Psoas muscle (tissue), 8 donors: ENCODE results near the gene CADM2. TPM values are rescaled to one million over a fixed set of nuclear protein-coding genes. Genes with fewer than 3 reads are reported as not detected.

Experiments
- ATAC-seq, 4 donors: fragments of 200-7000 bp; cut with Tn5 transposase; one replicate each; pipeline ENCODE4 v1.9.1; 2020; ENCODE audit warnings: moderate library complexity in 3 of 4, mild to moderate bottlenecking in 2 of 4
- DNase-seq, 2 donors: peaks; one replicate each; pipeline ENCODE4 v3.0.0-alpha.2; 2020
- H3K27ac ChIP-seq: fragments of 200-600 bp; one replicate; pipeline ENCODE4 v1.8.0; 2022
- H3K27me3 ChIP-seq, 3 donors: fragments of 200-600 bp in 1 of 3; one replicate each; pipeline versions ENCODE4 v1.6.1 to v1.8.0; 2013 to 2022; ENCODE audit warnings: low read length in 2 of 3, mild to moderate bottlenecking in 2 of 3, moderate library complexity in 1 of 3; ENCODE audit not compliant: insufficient read depth in 3 of 3
- H3K36me3 ChIP-seq, 2 donors: fragments of 200-600 bp in 1 of 2; one replicate each; pipeline versions ENCODE4 v1.6.1 to v1.8.0; 2013 to 2022; ENCODE audit warnings: low read depth in 1 of 2, mild to moderate bottlenecking in 1 of 2, moderate library complexity in 1 of 2; ENCODE audit not compliant: insufficient read depth in 1 of 2
- H3K4me1 ChIP-seq: fragments of 200-600 bp; one replicate; pipeline ENCODE4 v1.8.0; 2022
- H3K4me3 ChIP-seq: fragments of 200-600 bp; one replicate; pipeline ENCODE4 v1.8.0; 2022; ENCODE audit warnings: mild to moderate bottlenecking
- H3K9me3 ChIP-seq: fragments of 200-600 bp; one replicate; pipeline ENCODE4 v1.8.0; 2022
- WGBS, 3 donors: extraction: QIAGEN DNeasy Blood & Tissue Kit; methylation state at CpG; one replicate each; pipeline versions ENCODE4 v1.1.6 to v1.1.7; 2013; 5-methylcytosine and 5-hydroxymethylcytosine counted together
- intact Hi-C, 2 donors: fragments of 100-400 bp; cut with DNase I; formaldehyde crosslinking; loops; one replicate each; pipeline versions ENCODE4 v1.11.0 to v1.14.2; 2022
- polyA plus RNA-seq, 3 donors: library from polyadenylated mRNA; stranded (reverse); fragments of 200-250 nt; gene quantifications; one replicate each; pipeline ENCODE4 v1.2.3, GENCODE V29; 2013
- total RNA-seq, 4 donors: library from RNA; stranded (reverse); fragmentation: NEBNext Ultra II Directional in 2 of 4; extraction: Animal tissue kit (Norgen Biotek cat#: 25700) in 2 of 4; gene quantifications; one replicate each; pipeline versions ENCODE4 v1.2.1 to v1.2.4, GENCODE V29; 2021 to 2023
- TF ChIP-seq, protein P1 (sequence below): fragments of 200-600 bp; IDR thresholded peaks from one replicate; pipeline ENCODE4 v1.8.0; 2022; ENCODE audit warnings: antibody characterized with exemption
- donor health status: healthy with polysubstance abuse.
- donor health status: DM: no; HTN: no; CAD: no; lungs with moderate emphysema.
- donor health status: Bipolar disorder and iron deficiency.
- donor health status: healthy.
- donor health status: DM: yes; HTN: yes; CAD: no.
- donor health status: DM: no; HTN: no; CAD: no.
- donor health status: DM: no; HTN: no; CAD: no.
- donor health status: DM: yes; HTN: yes; CAD: no.

Gene CADM2
- total and polyA plus RNA-seq, 7 donors: 3.6 to 15.7 (median 6.3) TPM

DNA sequence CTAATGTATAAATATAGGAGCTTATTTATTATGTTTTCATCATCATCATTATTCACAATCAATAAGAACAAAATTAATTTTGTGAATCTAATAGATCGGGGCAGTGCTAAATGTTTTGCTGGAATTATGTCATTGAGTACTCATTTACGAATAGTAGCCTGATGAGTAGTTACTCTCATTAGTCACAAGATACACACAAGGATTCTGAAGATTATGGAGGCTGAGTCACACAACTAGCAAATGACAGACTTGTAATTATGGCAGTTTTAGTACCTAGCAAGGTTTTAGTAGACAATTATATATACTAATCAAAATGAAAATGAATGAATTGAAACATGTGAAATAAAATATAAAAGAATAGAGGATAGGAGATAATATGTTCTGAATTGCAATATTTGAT, 954.2 kb downstream of the CADM2 start:
- no peak for ATAC-seq
- intact Hi-C loops: no loop called here
- Histone ChIP-seq H3K27me3 (no peaks in the 10 kb centered on the region), H3K27ac (no peak overlapping the region), H3K36me3 (no peaks in the 10 kb centered on the region), H3K9me3 (no peaks in the 10 kb centered on the region), H3K4me3 (no peak overlapping the region), H3K4me1 (no peaks in the 10 kb centered on the region)
- WGBS, 3 donors: 90 to 96% (median 91%) methylated on average over 2 of the region's 2 CpGs
- DNase-seq: no peak
- TF ChIP-seq, protein P1, sequence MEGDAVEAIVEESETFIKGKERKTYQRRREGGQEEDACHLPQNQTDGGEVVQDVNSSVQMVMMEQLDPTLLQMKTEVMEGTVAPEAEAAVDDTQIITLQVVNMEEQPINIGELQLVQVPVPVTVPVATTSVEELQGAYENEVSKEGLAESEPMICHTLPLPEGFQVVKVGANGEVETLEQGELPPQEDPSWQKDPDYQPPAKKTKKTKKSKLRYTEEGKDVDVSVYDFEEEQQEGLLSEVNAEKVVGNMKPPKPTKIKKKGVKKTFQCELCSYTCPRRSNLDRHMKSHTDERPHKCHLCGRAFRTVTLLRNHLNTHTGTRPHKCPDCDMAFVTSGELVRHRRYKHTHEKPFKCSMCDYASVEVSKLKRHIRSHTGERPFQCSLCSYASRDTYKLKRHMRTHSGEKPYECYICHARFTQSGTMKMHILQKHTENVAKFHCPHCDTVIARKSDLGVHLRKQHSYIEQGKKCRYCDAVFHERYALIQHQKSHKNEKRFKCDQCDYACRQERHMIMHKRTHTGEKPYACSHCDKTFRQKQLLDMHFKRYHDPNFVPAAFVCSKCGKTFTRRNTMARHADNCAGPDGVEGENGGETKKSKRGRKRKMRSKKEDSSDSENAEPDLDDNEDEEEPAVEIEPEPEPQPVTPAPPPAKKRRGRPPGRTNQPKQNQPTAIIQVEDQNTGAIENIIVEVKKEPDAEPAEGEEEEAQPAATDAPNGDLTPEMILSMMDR: no peak

DNA sequence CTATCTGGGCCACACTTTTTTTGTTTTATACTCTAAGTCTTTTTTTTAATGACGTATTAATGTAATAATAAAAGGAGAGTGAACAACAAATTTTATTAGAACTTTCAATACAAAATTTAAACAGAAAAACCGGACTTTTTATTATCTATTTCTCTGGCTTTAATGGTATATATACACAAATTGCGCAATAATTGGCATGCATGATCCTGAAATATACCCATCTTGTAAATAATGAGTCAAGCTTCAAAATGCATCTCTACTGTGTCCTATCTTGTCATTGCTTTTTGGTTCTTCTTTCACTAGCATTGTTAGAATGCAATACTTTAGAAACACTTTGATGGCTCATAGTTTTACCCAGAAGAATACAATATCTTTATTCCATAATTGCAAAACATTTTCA, 963.6 kb downstream of the CADM2 start:
- intact Hi-C loops: no loop called here
- H3K4me3 ChIP-seq: no peak overlapping the region
- TF ChIP-seq, protein P1: no peak
- H3K4me1 ChIP-seq: no peaks in the 10 kb centered on the region
- H3K36me3 ChIP-seq: no peaks in the 10 kb centered on the region
- 92 to 94% (median 94%) methylated on average over 3 of the region's 3 CpGs for WGBS, 3 donors
- no peak overlapping the region for H3K27ac ChIP-seq
- no peaks in the 10 kb centered on the region for H3K9me3 ChIP-seq
- ATAC-seq (no peak), DNase-seq (no peak)
- H3K27me3 ChIP-seq: no peaks in the 10 kb centered on the region

DNA sequence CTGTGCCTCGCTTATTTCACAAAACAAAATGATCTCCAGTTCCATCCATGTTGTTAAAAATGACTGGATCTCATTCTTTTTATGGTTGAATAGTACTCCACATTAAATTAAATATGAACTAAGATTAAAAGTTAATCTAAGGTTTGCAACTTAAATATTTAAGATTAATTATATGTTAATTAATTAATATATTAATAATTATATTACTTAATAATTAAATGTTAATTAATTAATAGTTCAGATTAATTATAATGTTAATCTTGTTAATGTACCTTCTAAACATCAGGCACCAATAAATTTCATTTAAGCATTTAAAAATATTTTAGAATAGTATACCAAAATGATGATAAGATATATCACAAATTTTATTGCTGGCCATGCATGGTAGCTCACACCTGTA, 971.9 kb downstream of the CADM2 start:
- Histone ChIP-seq H3K27ac (no peak overlapping the region), H3K36me3 (no peaks in the 10 kb centered on the region), H3K9me3 (no peaks in the 10 kb centered on the region), H3K27me3 (no peaks in the 10 kb centered on the region), H3K4me1 (no peaks in the 10 kb centered on the region), H3K4me3 (no peak overlapping the region)
- TF ChIP-seq, protein P1: no peak
- ATAC-seq (no peak), DNase-seq (no peak)
- intact Hi-C loops: no loop called here
- 92 to 100% (median 93%) methylated on average over 1 of the region's 1 CpG for WGBS, 3 donors

DNA sequence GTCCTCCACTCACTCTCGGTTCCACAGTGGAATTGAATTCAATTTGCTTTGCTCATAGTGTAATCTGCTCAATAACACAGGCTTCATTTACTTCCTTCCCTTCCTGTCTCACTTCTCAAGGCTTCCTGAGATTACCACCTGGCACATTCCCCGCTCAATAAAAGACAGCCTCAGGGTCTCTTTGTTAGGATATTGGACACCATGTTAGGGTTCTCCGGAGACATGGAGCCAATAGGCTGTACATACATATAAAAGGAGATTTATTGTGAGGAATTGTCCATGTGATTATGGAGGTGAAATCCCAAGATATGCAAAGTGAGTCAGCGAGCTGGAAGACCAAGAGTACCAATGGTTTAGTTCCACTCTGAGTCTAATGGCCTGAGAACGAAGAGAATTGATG, 974.5 kb downstream of the CADM2 start:
- Histone ChIP-seq H3K27me3 (no peaks in the 10 kb centered on the region), H3K9me3 (no peaks in the 10 kb centered on the region), H3K36me3 (no peaks in the 10 kb centered on the region), H3K27ac (no peak overlapping the region), H3K4me1 (no peaks in the 10 kb centered on the region), H3K4me3 (no peak overlapping the region)
- DNase-seq (no peak), ATAC-seq (no peak)
- 80 to 84% (median 81%) methylated on average over 5 of the region's 5 CpGs for WGBS, 3 donors
- intact Hi-C loops: no loop called here
- TF ChIP-seq, protein P1: no peak

DNA sequence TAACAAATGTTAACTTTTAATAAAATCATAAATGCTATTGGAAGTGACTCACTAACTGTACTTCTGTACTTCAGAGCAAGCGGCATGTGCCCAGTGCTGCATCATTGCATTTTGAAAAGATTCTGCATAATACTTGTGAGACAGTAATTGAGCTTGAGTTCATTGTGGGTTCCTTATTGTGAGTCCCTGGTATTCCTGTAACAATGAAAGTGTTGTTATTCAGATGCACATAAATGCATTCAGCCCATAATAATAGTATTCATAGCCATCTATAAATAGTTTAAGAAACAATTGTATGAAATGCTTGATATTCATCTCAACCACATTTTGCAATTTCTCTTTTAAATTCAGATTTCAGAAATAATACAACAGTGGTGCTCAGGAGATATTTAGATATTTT, 976.4 kb downstream of the CADM2 start:
- Histone ChIP-seq H3K36me3 (no peaks in the 10 kb centered on the region), H3K27me3 (no peaks in the 10 kb centered on the region), H3K4me3 (no peak overlapping the region), H3K4me1 (no peaks in the 10 kb centered on the region), H3K27ac (no peak overlapping the region), H3K9me3 (no peaks in the 10 kb centered on the region)
- no peak for DNase-seq
- intact Hi-C loops: no loop called here
- TF ChIP-seq, protein P1: no peak
- WGBS, 3 donors: 89 to 97% (median 97%) methylated on average over 1 of the region's 1 CpG
- no peak for ATAC-seq
